ENCODE measurements around the gene HS3ST5. TPM values are rescaled to one million over a fixed set of nuclear protein-coding genes. Genes with fewer than 3 reads are reported as not detected.

Gene HS3ST5
- total RNA-seq, 1 donor from 2014 or later: not detected

GRCh38 chr6:114169763-114170162 lies 173.1 kb downstream of the HS3ST5 start:
- H3K36me3 ChIP-seq: no peaks in the 10 kb centered on the region
- TF ChIP-seq CTCF (IDR thresholded peaks at IDR 0.05): no peak
- no peak for TF ChIP-seq POLR2A (IDR thresholded peaks at IDR 0.05)
- no peak for TF ChIP-seq POLR2AphosphoS5 (IDR thresholded peaks at IDR 0.05; ENCODE audit: insufficient read depth in 1 of 2, low read depth in 1 of 2)
- H3K27me3 ChIP-seq: no peaks in the 10 kb centered on the region
- intact Hi-C loops (cut with DNase I): no loop called here
- no peaks in the 10 kb centered on the region for H3K4me1 ChIP-seq
- no peak for DNase-seq (ENCODE audit: extremely low spot score in 2 of 2)
- H3K9me3 ChIP-seq: no peaks in the 10 kb centered on the region
- no peak overlapping the region for H3K4me3 ChIP-seq
- no peak overlapping the region for H3K27ac ChIP-seq

GRCh38 chr6:114167583-114168576 lies 174.9 kb downstream of the HS3ST5 start:
- H3K27me3 ChIP-seq: no peaks in the 10 kb centered on the region
- intact Hi-C loops (cut with DNase I): no loop called here
- H3K9me3 ChIP-seq: no peaks in the 10 kb centered on the region
- no peak for DNase-seq (ENCODE audit: extremely low spot score in 2 of 2)
- no peak overlapping the region for H3K27ac ChIP-seq
- TF ChIP-seq CTCF (IDR thresholded peaks at IDR 0.05) (no peak), POLR2A (IDR thresholded peaks at IDR 0.05) (no peak), POLR2AphosphoS5 (IDR thresholded peaks at IDR 0.05; ENCODE audit: insufficient read depth in 1 of 2, low read depth in 1 of 2) (no peak)
- H3K4me3 ChIP-seq: no peak overlapping the region
- no peaks in the 10 kb centered on the region for H3K4me1 ChIP-seq
- H3K36me3 ChIP-seq: no peaks in the 10 kb centered on the region

GRCh38 chr6:114164207-114164606 lies 178.6 kb downstream of the HS3ST5 start:
- Histone ChIP-seq H3K27ac (no peak overlapping the region), H3K4me3 (no peak overlapping the region), H3K27me3 (no peaks in the 10 kb centered on the region), H3K36me3 (no peaks in the 10 kb centered on the region), H3K4me1 (no peaks in the 10 kb centered on the region), H3K9me3 (no peaks in the 10 kb centered on the region)
- no peak for DNase-seq (ENCODE audit: extremely low spot score in 2 of 2)
- no peak for TF ChIP-seq POLR2AphosphoS5 (IDR thresholded peaks at IDR 0.05; ENCODE audit: insufficient read depth in 1 of 2, low read depth in 1 of 2)
- intact Hi-C loops (cut with DNase I): no loop called here

GRCh38 chr6:114162691-114163347 lies 180.0 kb downstream of the HS3ST5 start:
- H3K9me3 ChIP-seq: no peaks in the 10 kb centered on the region
- no peak for DNase-seq (ENCODE audit: extremely low spot score in 2 of 2)
- no peaks in the 10 kb centered on the region for H3K36me3 ChIP-seq
- TF ChIP-seq POLR2AphosphoS5 (IDR thresholded peaks at IDR 0.05; ENCODE audit: insufficient read depth in 1 of 2, low read depth in 1 of 2) (no peak), CTCF (IDR thresholded peaks at IDR 0.05) (no peak), POLR2A (IDR thresholded peaks at IDR 0.05) (no peak)
- H3K4me1 ChIP-seq: no peaks in the 10 kb centered on the region
- H3K27ac ChIP-seq: no peak overlapping the region
- intact Hi-C loops (cut with DNase I): no loop called here
- no peaks in the 10 kb centered on the region for H3K27me3 ChIP-seq
- H3K4me3 ChIP-seq: no peak overlapping the region

- TF ChIP-seq CTCF (IDR thresholded peaks at IDR 0.05): no peak
- no peak for TF ChIP-seq POLR2A (IDR thresholded peaks at IDR 0.05)
- no peak for TF ChIP-seq POLR2AphosphoS5 (IDR thresholded peaks at IDR 0.05; ENCODE audit: insufficient read depth in 1 of 2, low read depth in 1 of 2)
- no peaks in the 10 kb centered on the region for H3K4me1 ChIP-seq
- H3K27ac ChIP-seq: no peak overlapping the region
- H3K27me3 ChIP-seq: no peaks in the 10 kb centered on the region
- no peaks in the 10 kb centered on the region for H3K36me3 ChIP-seq
- no peak overlapping the region for H3K4me3 ChIP-seq
- intact Hi-C loops (cut with DNase I): no loop called here
- no peaks in the 10 kb centered on the region for H3K9me3 ChIP-seq
- no peak for DNase-seq (ENCODE audit: extremely low spot score in 2 of 2)
These were observed 181.9 kb downstream of the HS3ST5 start for GRCh38 chr6:114160881-114161280.
